ENCODE measurements around the gene SCN10A. TPM values are rescaled to one million over a fixed set of nuclear protein-coding genes. Genes with fewer than 3 reads are reported as not detected.
A peak's percentile ranks its signal among the peaks of the same experiment; 100 is the strongest.

SCN10A gene
- polyA plus RNA-seq, 2 of the 4 experiments (the other 2 are of a cell fraction): not detected

- POLR2A ChIA-PET: no interaction called here
- ATAC-seq: no peak
- no peak overlapping the region for H3K4me3 ChIP-seq
- no peaks in the 10 kb centered on the region for H3K9me3 ChIP-seq
- CTCF ChIA-PET: interaction anchor here (1.1 to 7.4 kb wide), 4 partner anchors 190 to 346 kb away, joined by 3 to 82 read pairs (median 30); partner anchors contain the start of gene EXOG
- DNase-seq (ENCODE audit: low read depth in 1 of 2, low spot score in 1 of 2): no peak
- 1% methylated on average over 2 of the region's 2 CpGs for WGBS (ENCODE audit: missing lambda C conversion rate)
- peak in 1 of 2 experiments; percentile 28; a peak in 1 of 5 replicates for TF ChIP-seq RAD21 (conservative IDR thresholded peaks at IDR 0.05 in 1 of 2, IDR thresholded peaks at IDR 0.05 in 1 of 2)
- TF ChIP-seq, protein P1, sequence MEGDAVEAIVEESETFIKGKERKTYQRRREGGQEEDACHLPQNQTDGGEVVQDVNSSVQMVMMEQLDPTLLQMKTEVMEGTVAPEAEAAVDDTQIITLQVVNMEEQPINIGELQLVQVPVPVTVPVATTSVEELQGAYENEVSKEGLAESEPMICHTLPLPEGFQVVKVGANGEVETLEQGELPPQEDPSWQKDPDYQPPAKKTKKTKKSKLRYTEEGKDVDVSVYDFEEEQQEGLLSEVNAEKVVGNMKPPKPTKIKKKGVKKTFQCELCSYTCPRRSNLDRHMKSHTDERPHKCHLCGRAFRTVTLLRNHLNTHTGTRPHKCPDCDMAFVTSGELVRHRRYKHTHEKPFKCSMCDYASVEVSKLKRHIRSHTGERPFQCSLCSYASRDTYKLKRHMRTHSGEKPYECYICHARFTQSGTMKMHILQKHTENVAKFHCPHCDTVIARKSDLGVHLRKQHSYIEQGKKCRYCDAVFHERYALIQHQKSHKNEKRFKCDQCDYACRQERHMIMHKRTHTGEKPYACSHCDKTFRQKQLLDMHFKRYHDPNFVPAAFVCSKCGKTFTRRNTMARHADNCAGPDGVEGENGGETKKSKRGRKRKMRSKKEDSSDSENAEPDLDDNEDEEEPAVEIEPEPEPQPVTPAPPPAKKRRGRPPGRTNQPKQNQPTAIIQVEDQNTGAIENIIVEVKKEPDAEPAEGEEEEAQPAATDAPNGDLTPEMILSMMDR (IDR thresholded peaks at IDR 0.05): no peak
- 0 out of 3 replicates have a peak, but pooled peaks cover under 1% of the 10 kb centered on the region for H3K4me1 ChIP-seq
- H3K4me2 ChIP-seq: no peak overlapping the region
- no peak for FAIRE-seq
- no peak overlapping the region for H3K27ac ChIP-seq
These were observed 25.0 kb upstream of the SCN10A start for GRCh38 chr3:38840987-38841386.

DNA sequence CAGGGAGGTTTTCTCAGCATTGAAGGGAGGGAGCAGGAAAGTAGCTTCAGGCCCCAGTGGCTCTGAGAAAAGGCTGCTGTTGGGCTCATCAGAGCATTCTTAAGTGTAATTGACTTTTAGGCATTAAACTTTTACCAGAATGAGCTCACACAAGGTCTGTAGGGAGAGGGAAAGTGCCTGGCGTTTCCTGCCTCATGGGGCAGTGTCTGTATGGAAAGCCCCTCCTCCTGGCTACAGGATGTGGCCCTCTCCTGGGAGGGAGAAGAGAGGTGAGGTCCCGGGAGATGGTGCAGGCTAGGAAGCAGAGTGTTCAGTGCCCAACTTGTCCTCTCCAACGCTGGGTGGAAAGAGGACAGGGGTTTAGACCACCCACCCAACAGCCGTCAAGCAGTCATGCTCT lies 21.3 kb upstream of the SCN10A start:
- ChIA-PET CTCF (interaction anchor here (0.6 to 2.4 kb wide), 2 partner anchors 316 to 341 kb away, joined by 3 to 8 read pairs; no protein-coding TSS in a partner anchor), POLR2A (no interaction called here)
- Histone ChIP-seq H3K27ac (no peak overlapping the region), H3K9me3 (no peaks in the 10 kb centered on the region), H3K4me2 (no peak overlapping the region), H3K4me1 (peaks cover 11% of the 10 kb centered on the region; the same call in 2 of the 3 replicates), H3K4me3 (no peak overlapping the region)
- ATAC-seq (no peak; a peak in 1 of 6 replicates), DNase-seq (ENCODE audit: low read depth in 1 of 2, low spot score in 1 of 2) (no peak), FAIRE-seq (no peak)
- WGBS (ENCODE audit: missing lambda C conversion rate): 24% methylated on average over 4 of the region's 4 CpGs
- TF ChIP-seq ZFP36 (IDR thresholded peaks at IDR 0.05; ENCODE audit: borderline replicate concordance, partially characterized antibody): no peak
- no peak for TF ChIP-seq EP300 (IDR thresholded peaks at IDR 0.05)
- no peak for TF ChIP-seq ZSCAN20 (CRISPR knock-in tag; IDR thresholded peaks at IDR 0.05)
- TF ChIP-seq PHF8 (IDR thresholded peaks at IDR 0.05; ENCODE audit: borderline replicate concordance, low read depth): no peak

DNA sequence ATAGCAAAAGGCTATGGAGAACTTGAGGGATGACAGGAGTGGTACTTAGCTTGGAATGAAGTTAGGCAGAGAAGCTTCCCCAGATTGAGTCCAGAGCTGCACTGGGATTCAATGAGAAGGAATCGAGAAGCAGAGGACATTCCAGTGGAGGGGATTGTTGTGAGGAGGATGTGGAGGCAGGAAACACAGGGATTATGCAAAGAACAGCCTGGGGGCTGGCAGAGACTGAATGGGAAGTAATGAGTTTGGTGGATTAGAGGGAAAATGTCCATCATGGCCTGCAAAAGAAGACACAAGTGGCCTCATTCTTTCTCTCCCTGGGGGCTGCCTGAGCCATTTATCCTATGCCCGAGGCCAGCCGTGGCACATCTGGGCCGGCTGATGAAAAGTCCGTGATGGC lies 20.5 kb upstream of the SCN10A start:
- 63% methylated on average over 5 of the region's 5 CpGs for WGBS (ENCODE audit: missing lambda C conversion rate)
- ChIA-PET POLR2A (no interaction called here), CTCF (interaction anchor here (1.1 kb wide), 1 partner anchor 9 kb away, joined by 4 read pairs; no protein-coding TSS in a partner anchor)
- no peak for DNase-seq (ENCODE audit: low read depth in 1 of 2, low spot score in 1 of 2)
- no peak for ATAC-seq
- no peak for FAIRE-seq
- Histone ChIP-seq H3K9me3 (no peaks in the 10 kb centered on the region), H3K4me1 (peaks cover 11% of the 10 kb centered on the region; the same call in 2 of the 3 replicates), H3K27ac (no peak overlapping the region), H3K4me2 (no peak overlapping the region), H3K4me3 (no peak overlapping the region)
- no peak for TF ChIP-seq CHD4 (IDR thresholded peaks at IDR 0.05; ENCODE audit: borderline replicate concordance)
- no peak for TF ChIP-seq SMC3 (IDR thresholded peaks at IDR 0.05)
- TF ChIP-seq CEBPB (IDR thresholded peaks at IDR 0.05): no peak
- no peak for TF ChIP-seq RCOR1 (IDR thresholded peaks at IDR 0.05; ENCODE audit: low read depth, low read length)
- no peak for TF ChIP-seq ZNF302 (CRISPR knock-in tag; IDR thresholded peaks at IDR 0.05)
- TF ChIP-seq, protein P1 (IDR thresholded peaks at IDR 0.05): no peak
- TF ChIP-seq, protein P2, sequence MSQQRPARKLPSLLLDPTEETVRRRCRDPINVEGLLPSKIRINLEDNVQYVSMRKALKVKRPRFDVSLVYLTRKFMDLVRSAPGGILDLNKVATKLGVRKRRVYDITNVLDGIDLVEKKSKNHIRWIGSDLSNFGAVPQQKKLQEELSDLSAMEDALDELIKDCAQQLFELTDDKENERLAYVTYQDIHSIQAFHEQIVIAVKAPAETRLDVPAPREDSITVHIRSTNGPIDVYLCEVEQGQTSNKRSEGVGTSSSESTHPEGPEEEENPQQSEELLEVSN (IDR thresholded peaks at IDR 0.05; ENCODE audit: borderline replicate concordance, low read depth): no peak
- no peak for TF ChIP-seq ELK1 (IDR thresholded peaks at IDR 0.05; ENCODE audit: low read depth, low read length)
- TF ChIP-seq JUN (IDR thresholded peaks at IDR 0.05): no peak
- TF ChIP-seq CBX2 (IDR thresholded peaks at IDR 0.05; ENCODE audit: borderline replicate concordance, low read depth): no peak
- no peak for TF ChIP-seq CBX8 (IDR thresholded peaks at IDR 0.05)
- no peak for TF ChIP-seq TFCP2L1 (CRISPR knock-in tag; IDR thresholded peaks at IDR 0.05)
- TF ChIP-seq POLR2A (IDR thresholded peaks at IDR 0.05; ENCODE audit: low read length): no peak
- TF ChIP-seq HOXB5 (CRISPR knock-in tag; IDR thresholded peaks at IDR 0.05): no peak
- no peak for TF ChIP-seq FOSB (CRISPR knock-in tag; IDR thresholded peaks at IDR 0.05)
- TF ChIP-seq EHMT2 (IDR thresholded peaks at IDR 0.05; ENCODE audit: low read depth): no peak
- no peak for TF ChIP-seq TP53 (CRISPR knock-in tag; IDR thresholded peaks at IDR 0.05)
- TF ChIP-seq BCL3 (IDR thresholded peaks at IDR 0.05): no peak
- TF ChIP-seq MAZ (IDR thresholded peaks at IDR 0.05; ENCODE audit: borderline replicate concordance, low read depth, low read length): no peak
- TF ChIP-seq ESRRA (IDR thresholded peaks at IDR 0.05; ENCODE audit: borderline replicate concordance, low read length): no peak

Measured in A549 (cell line).